K562 (cell line): ENCODE results near the gene BCL11A.

Experiments
- ESRRA ChIP-seq: fragments of 450-650 bp; IDR thresholded peaks from 2 replicates; pipeline ENCODE4 v1.6.1; 2014; ENCODE audit warnings: low read depth, mild to moderate bottlenecking, moderate library complexity, borderline replicate concordance
- ETV1 ChIP-seq: fragments of 450-650 bp; conservative IDR thresholded peaks from 2 replicates; pipeline ENCODE4 v1.6.1; 2016; ENCODE audit warnings: missing genetic modification characterization, control low read depth, low read depth, missing compliant biosample characterization
- GABPA ChIP-seq: fragments of 200-800 bp; sonication (Bioruptor generic); conservative IDR thresholded peaks from 2 replicates; pipeline ENCODE4 v1.6.1; 2016; ENCODE audit warnings: low read depth, missing genetic modification characterization, missing compliant biosample characterization
- GTF2B ChIP-seq: IDR thresholded peaks from 2 replicates; pipeline ENCODE4 v1.6.1; 2011; ENCODE audit not compliant: insufficient read length; ENCODE audit errors: extremely low read depth
- MLX ChIP-seq, 2 experiments: fragments of 450-650 bp in 1 of 2; sonication (generic) in 1 of 2; formaldehyde crosslinking; conservative IDR thresholded peaks; 2 replicates each; pipeline versions ENCODE4 v1.4.0 to v1.8.1; 2020 to 2022; ENCODE audit warnings: mild to moderate bottlenecking in 1 of 2, missing genetic modification reagents in 1 of 2
- NFYB ChIP-seq: IDR thresholded peaks from 2 replicates; pipeline ENCODE4 v1.6.1; 2011; ENCODE audit warnings: mild to moderate bottlenecking, moderate library complexity; ENCODE audit not compliant: insufficient read length; ENCODE audit errors: extremely low read depth
- SRSF9 ChIP-seq: fragments of 200-400 bp; formaldehyde crosslinking; IDR thresholded peaks from 2 replicates; pipeline ENCODE4 v1.6.1; 2017; ENCODE audit warnings: low read depth, low read length, borderline replicate concordance
- TCF7L2 ChIP-seq: fragments of 150-350 bp; IDR thresholded peaks from 2 replicates; pipeline ENCODE4 v1.6.1; 2016; ENCODE audit warnings: low read depth, mild to moderate bottlenecking, low read length, moderate library complexity
- ZNF121 ChIP-seq: sonication (generic); formaldehyde crosslinking; conservative IDR thresholded peaks from 2 replicates; pipeline ENCODE4 v1.8.0; 2022; ENCODE audit warnings: missing genetic modification reagents
- ZNF224 ChIP-seq: sonication (generic); formaldehyde crosslinking; IDR thresholded peaks from 2 replicates; pipeline ENCODE4 v1.8.0; 2022; ENCODE audit warnings: mild to moderate bottlenecking, missing genetic modification reagents
- TF ChIP-seq, protein P1 (sequence below), 3 experiments: IDR thresholded peaks in 2 of 3; conservative IDR thresholded peaks in 1 of 3; 2 replicates each; pipeline ENCODE4 v1.5.1; 2011 to 2012; ENCODE audit warnings: low read length in 3 of 3, mild to moderate bottlenecking in 3 of 3, control low read depth in 2 of 3, improper control_type of control experiment in 1 of 3, inconsistent platforms in 1 of 3, low read depth in 1 of 3, mixed read lengths in 1 of 3, moderate library complexity in 1 of 3; ENCODE audit not compliant: insufficient read depth in 2 of 3

- TF ChIP-seq ZNF224 (CRISPR knock-in tag): no peak
- no peak for TF ChIP-seq GTF2B
- no peak for TF ChIP-seq ZNF121 (CRISPR knock-in tag)
- TF ChIP-seq NFYB: no peak
- no peak for TF ChIP-seq ETV1 (tag)
- TF ChIP-seq TCF7L2: no peak
- TF ChIP-seq, protein P1, sequence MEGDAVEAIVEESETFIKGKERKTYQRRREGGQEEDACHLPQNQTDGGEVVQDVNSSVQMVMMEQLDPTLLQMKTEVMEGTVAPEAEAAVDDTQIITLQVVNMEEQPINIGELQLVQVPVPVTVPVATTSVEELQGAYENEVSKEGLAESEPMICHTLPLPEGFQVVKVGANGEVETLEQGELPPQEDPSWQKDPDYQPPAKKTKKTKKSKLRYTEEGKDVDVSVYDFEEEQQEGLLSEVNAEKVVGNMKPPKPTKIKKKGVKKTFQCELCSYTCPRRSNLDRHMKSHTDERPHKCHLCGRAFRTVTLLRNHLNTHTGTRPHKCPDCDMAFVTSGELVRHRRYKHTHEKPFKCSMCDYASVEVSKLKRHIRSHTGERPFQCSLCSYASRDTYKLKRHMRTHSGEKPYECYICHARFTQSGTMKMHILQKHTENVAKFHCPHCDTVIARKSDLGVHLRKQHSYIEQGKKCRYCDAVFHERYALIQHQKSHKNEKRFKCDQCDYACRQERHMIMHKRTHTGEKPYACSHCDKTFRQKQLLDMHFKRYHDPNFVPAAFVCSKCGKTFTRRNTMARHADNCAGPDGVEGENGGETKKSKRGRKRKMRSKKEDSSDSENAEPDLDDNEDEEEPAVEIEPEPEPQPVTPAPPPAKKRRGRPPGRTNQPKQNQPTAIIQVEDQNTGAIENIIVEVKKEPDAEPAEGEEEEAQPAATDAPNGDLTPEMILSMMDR (IDR thresholded peaks at IDR 0.05 in 2 of 3, conservative IDR thresholded peaks at IDR 0.05 in 1 of 3; ENCODE audit: insufficient read depth in 2 of 3, low read depth in 1 of 3, low read length in 3 of 3): no peak
- no peak for TF ChIP-seq GABPA (tag)
- TF ChIP-seq MLX (CRISPR knock-in tag; conservative IDR thresholded peaks at IDR 0.05): no peak
- no peak for TF ChIP-seq SRSF9
- TF ChIP-seq ESRRA: no peak
Measured at GRCh38 chr2:60513191-60513590, 40.3 kb downstream of the BCL11A start.
